ENCODE measurements around the gene ZNF467. TPM values are rescaled to one million over a fixed set of nuclear protein-coding genes. Genes with fewer than 3 reads are reported as not detected.

ZNF467 gene
- total RNA-seq, 1 donor from 2014 or later = 3.5 TPM

GRCh38 chr7:149751043-149751775, 22.2 kb downstream of the ZNF467 start:
- no peak for DNase-seq (ENCODE audit: low spot score)
- Mint-ChIP-seq H3K4me3 (ENCODE audit: unreplicated experiment) (no peak overlapping the region), H3K27me3 (ENCODE audit: low read depth) (no peaks in the 10 kb centered on the region), H3K36me3 (ENCODE audit: low read depth) (peaks cover 2% of the 10 kb centered on the region), H3K9me3 (ENCODE audit: low read depth) (peaks cover 5% of the 10 kb centered on the region), H3K4me1 (ENCODE audit: low read depth) (no peaks in the 10 kb centered on the region), H3K27ac (ENCODE audit: unreplicated experiment) (no peak overlapping the region)
- TF ChIP-seq CTCF (IDR thresholded peaks at IDR 0.05) = no peak

DNA sequence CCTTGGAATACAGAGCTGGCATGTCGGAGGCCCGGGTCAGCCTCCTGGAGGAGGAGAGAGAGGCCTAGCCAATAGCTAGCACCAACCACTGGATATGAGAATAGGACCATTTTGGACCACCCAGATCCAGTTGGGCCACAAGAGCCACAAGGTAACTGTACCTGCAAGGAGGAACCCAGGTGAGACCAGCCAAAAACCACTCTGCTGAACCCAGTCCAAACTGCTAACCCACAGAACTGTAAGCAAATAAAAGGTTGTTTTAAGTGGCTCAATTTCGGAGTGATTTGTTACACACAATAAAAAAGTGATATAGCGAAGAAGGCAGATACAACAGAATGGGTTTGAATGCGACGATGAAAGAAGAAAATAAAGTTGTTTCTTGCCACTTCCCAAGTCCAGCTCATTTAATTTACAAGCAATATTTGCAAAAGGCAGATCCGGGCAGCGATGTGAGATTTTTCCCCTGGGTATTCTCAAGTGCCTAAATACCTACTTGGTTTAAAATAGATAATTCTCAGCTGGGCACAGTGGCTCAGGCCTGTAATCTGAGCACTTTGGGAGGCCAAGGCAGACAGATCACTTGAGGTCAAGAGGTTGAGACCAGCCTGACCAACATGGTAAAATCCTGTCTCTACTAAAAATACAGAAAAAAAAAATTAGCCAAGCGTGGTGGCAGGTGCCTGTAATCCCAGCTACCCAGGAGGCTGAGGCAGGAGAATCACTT, 23.1 kb downstream of the ZNF467 start:
- Mint-ChIP-seq H3K4me1 (ENCODE audit: low read depth) (no peaks in the 10 kb centered on the region), H3K27me3 (ENCODE audit: low read depth) (no peaks in the 10 kb centered on the region), H3K27ac (ENCODE audit: unreplicated experiment) (no peak overlapping the region), H3K9me3 (ENCODE audit: low read depth) (peaks cover 5% of the 10 kb centered on the region), H3K4me3 (ENCODE audit: unreplicated experiment) (no peak overlapping the region), H3K36me3 (ENCODE audit: low read depth) (peaks cover 2% of the 10 kb centered on the region)
- TF ChIP-seq CTCF (IDR thresholded peaks at IDR 0.05) = no peak
- DNase-seq (ENCODE audit: low spot score) = no peak

- H3K4me3 Mint-ChIP-seq (ENCODE audit: unreplicated experiment) = no peak overlapping the region
- H3K27me3 Mint-ChIP-seq (ENCODE audit: low read depth) = no peaks in the 10 kb centered on the region
- no peak for TF ChIP-seq CTCF (IDR thresholded peaks at IDR 0.05)
- H3K9me3 Mint-ChIP-seq (ENCODE audit: low read depth) = peaks cover 5% of the 10 kb centered on the region
- no peak overlapping the region for H3K27ac Mint-ChIP-seq (ENCODE audit: unreplicated experiment)
- H3K4me1 Mint-ChIP-seq (ENCODE audit: low read depth) = no peaks in the 10 kb centered on the region
- DNase-seq (ENCODE audit: low spot score) = no peak
- peaks cover 2% of the 10 kb centered on the region for H3K36me3 Mint-ChIP-seq (ENCODE audit: low read depth)
Observed at GRCh38 chr7:149748076-149748874, 25.1 kb downstream of the ZNF467 start.

DNA sequence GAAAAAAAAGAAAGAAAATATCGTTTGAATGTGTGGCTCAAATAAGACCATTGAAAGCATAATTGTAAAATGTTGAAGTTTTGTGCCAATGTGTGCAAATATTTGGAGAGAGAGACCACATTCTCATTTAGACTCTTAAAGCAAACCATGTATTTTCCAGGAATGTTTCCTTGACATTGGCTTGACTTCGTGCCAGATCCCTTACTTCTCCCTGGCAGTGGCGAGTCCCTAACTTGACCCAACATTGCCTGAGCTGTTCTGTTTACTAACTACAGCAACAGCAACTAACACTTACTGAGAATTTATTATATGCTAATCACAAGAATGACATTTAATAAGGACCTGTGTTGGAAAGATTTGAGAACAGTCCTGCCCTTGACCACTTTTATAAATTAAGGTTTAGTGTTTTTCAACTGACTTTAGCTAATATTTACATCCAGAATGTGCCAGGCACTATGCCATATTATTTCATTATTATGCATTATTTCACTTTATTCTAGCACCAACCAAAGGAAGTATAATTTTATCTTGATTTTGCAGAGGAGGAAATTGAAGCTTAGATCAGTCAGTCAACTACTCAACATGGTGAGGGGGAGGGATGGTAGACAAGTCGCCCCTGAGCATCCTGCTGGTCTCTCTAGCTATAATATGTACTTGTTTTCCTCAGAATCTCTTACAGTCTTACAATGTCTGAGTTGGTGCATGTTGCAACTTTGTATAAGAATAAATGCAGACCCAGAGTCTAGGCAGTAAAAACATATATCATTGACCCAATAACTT, 29.7 kb downstream of the ZNF467 start:
- H3K27ac Mint-ChIP-seq (ENCODE audit: unreplicated experiment) = no peak overlapping the region
- no peak overlapping the region for H3K4me3 Mint-ChIP-seq (ENCODE audit: unreplicated experiment)
- H3K4me1 Mint-ChIP-seq (ENCODE audit: low read depth) = peaks cover 10% of the 10 kb centered on the region
- H3K9me3 Mint-ChIP-seq (ENCODE audit: low read depth) = no peaks in the 10 kb centered on the region
- peaks cover 3% of the 10 kb centered on the region for H3K27me3 Mint-ChIP-seq (ENCODE audit: low read depth)
- no peaks in the 10 kb centered on the region for H3K36me3 Mint-ChIP-seq (ENCODE audit: low read depth)
- no peak for DNase-seq (ENCODE audit: low spot score)
- TF ChIP-seq CTCF (IDR thresholded peaks at IDR 0.05) = no peak

Measured in chondrocyte (in vitro differentiated cells).